ENCODE measurements around the gene CDC14A.

The CDC14A gene

DNA sequence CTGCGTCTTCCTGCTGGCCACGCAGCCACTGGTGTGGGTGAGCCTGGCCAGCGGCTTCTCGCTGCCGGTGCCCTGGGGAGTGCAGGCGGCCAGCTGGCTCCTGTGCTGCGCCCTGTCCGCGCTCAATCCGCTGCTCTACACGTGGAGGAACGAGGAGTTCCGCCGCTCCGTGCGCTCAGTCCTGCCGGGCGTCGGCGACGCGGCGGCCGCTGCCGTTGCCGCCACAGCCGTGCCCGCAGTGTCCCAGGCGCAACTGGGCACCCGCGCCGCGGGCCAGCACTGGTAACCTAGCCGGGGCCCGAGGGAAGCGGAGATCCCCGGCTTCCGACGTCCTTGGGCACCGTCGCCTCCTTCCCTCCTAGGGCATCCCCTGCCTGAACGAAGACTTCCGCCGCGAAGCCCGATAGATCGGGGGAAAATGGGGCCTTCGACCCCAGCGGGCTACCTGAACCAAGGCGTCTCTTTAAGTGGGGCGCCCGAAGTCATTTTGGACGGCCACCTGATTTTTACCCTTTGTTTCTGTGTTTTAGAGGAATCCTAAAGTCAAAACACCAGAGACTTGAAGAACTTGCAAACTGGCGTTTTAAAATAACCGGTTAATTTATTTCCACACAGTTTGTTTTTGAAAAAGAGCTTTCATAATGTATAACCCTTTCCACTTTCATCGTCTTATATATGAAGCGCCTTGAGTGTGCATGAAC is 187.7 kb downstream of the CDC14A start:
- DNase-seq (ENCODE audit: low read depth) = peak; percentile 13

DNA sequence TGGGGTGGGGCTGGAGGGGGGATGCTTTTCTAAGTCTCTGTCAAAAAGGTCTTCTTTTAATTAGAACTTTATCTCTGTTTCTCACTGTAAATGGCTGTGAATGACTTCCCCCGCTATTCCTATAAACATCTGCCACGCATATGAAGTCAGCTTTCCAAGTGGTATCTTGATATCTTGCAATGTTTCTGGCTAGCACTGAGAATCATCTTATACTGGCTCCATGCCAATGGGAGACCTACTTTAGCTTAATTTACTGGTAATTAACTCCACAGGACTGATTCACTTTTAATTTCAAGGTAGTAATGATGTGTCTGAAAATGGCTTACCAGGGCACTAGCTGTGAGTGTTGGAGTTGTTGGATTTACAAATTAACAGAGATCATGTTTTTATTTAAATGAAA is 190.0 kb downstream of the CDC14A start:
- no peak for DNase-seq (ENCODE audit: low read depth)

GRCh38 chr1:100543640-100544039 is 191.3 kb downstream of the CDC14A start:
- DNase-seq (ENCODE audit: low read depth) = no peak

GRCh38 chr1:100544791-100545190 is 192.5 kb downstream of the CDC14A start:
- DNase-seq (ENCODE audit: low read depth) = no peak

GRCh38 chr1:100545855-100546254 is 193.5 kb downstream of the CDC14A start:
- DNase-seq (ENCODE audit: low read depth) = no peak

DNA sequence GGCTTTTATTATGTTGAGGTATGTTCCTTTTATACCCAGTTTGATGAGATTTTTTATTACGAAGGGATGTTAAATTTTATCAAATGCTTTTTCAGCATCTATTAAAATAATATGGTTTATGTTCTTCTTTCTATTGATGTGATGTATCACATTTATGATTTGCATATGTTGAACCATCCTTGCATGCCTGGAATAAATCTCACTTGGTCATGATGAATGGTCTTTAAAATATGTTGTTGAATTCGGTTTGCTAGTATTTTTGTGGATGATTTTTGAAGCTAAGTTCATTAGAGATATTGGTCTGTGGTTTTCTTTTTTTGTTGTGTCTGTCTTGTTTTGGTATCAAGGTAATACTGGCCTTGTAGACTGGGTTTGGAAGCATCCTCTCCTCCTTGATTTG is 199.7 kb downstream of the CDC14A start:
- no peak for DNase-seq (ENCODE audit: low read depth)

DNA sequence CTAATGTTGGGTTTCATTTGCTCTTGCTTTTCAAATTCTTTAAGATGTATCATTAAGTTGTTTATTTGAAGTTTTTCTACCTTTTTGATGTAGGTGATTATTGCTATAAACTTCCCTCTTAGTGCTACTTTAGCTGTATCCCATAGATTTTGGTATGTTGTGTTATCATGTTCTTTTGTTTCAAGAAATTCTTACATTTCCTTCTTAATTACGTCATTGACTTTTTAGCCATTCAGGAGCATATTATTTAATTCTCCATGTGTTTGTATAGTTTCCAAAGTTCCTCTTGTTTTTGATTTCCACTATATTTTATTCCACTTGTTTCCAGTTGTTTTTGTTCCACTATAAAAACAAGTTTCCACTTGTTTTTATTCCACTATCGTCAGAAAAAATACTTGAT is 200.6 kb downstream of the CDC14A start:
- DNase-seq (ENCODE audit: low read depth) = no peak

GRCh38 chr1:100556181-100556580 is 203.9 kb downstream of the CDC14A start:
- no peak for DNase-seq (ENCODE audit: low read depth)

DNA sequence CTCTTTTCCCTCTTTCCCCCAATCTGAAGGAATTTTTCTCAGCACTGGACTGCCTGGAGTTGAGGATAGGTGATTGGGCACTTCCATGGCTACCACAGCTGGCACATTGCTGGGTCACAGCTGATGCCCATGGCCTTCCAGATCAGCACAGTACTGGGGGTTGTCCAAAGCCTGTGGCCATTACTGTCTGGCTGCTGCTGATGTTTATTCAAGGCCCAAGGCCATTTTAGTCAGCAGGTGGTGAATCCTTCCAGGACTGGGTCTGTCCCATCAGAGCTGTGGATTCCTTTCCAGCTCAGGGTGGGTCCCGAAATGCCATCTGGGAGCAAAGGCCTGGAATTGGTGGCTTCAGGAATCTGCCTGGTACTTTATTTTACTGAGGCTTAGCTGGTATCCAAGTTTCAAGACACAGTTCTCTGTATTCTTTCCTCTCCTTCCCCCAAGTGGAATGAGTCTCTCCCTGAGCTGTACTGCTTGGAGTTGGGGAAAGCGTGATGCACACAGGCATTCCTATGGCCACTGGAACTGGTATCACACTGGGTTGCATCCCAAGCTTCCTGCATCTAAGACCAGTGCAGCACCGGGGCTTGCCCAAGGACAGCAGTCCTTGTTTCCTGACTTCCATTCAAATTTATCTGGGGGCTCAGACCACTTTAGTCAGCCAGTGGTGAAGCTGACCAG is 204.8 kb downstream of the CDC14A start:
- no peak for DNase-seq (ENCODE audit: low read depth)

- DNase-seq (ENCODE audit: low read depth) = no peak
Measured at GRCh38 chr1:100557606-100557953, 205.3 kb downstream of the CDC14A start.

- DNase-seq (ENCODE audit: low read depth) = no peak
Measured at GRCh38 chr1:100565533-100565932, 213.2 kb downstream of the CDC14A start.

DNA sequence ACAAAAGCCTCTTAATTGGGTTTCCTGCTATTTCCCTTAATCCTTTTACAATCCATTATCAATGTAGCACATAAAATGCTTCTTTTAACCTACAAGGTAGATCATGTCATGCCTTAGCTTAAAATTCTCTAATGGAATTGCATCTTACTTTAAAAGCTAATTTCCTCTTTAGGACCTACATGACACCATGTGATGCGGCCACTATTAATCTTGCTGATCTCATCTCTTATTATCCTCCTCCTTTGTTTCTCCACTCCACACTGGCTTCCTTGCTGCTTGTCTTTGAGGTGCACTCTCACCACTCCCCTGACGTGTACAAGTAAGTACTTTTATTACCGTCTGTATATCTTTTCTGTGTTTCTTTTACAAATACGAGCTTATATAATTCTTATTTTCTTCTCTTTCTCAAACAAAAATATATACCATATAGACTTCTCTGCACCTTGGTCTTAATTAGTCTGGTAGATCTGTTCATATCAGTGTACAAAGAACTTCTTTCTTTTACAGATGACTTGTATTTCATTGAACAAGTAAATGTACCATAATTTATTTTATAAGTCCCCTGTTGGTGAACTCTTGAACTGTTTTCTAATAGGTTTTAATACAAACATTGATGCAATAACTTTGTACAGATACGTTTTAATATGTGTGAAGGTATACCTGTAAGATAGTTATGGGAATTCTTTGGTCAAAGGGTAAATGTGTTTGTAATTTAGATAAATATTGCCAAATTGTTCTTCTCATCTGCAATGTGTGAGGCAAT is 213.8 kb downstream of the CDC14A start:
- DNase-seq (ENCODE audit: low read depth) = no peak

DNA sequence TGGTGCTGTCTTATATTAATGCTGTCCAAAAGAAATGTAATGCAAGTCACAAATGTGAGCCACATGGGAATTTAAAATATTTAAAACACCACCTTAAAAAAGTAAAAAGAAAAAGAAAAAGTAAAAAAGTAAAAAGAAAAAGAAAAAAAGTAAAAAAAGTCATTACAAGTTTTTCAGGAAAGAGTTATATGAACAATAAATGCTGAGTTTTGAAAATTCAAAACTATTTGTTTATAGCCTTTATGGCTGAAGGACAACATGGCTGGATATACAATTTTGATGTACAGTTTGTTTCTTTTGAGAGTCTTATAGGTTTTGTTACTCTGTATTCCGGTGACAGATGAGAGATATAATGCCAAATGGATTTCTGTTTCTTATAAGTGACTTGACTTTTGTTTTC is 214.8 kb downstream of the CDC14A start:
- DNase-seq (ENCODE audit: low read depth) = no peak

All from fibroblast of gingiva (primary cell).